Testis (tissue), 2 donors: Measurements from ENCODE around the gene RBP7.

ENCODE experiments used
- CTCF ChIP-seq, 3 experiments: fragments of 450-650 bp in 2 of 3; fragments of 200-600 bp in 1 of 3; sonication (generic) in 1 of 3; IDR thresholded peaks; one replicate each; pipeline ENCODE4 v1.5.1; 2016 to 2019; ENCODE audit warnings: antibody characterized with exemption in 3 of 3, mild to moderate bottlenecking in 2 of 3, moderate library complexity in 1 of 3
- POLR2A ChIP-seq: fragments of 450-650 bp; IDR thresholded peaks from one replicate; pipeline ENCODE4 v1.6.1; 2017; ENCODE audit warnings: antibody characterized with exemption, mild to moderate bottlenecking, moderate library complexity

GRCh38 chr1:10061276-10061675 is 64.2 kb downstream of the RBP7 start:
- TF ChIP-seq CTCF (IDR thresholded peaks at IDR 0.05) = no peak
- no peak for TF ChIP-seq POLR2A
